HL-60 (cell line): ENCODE measurements around the gene IGFBP4.

Experiments
- DNase-seq, 2 experiments: peaks; one replicate each; pipeline ENCODE4 v3.0.0-alpha.2; 2010 to 2020; ENCODE audit warnings: low read depth in 1 of 2, low spot score in 1 of 2
- H3K27ac ChIP-seq: fragments of 250-450 bp; sonication (Bioruptor Pico); replicated peaks from 2 replicates; pipeline ENCODE4 v1.5.1; 2020; ENCODE audit warnings: mild to moderate bottlenecking, moderate library complexity
- H3K27me3 ChIP-seq: fragments of 250-450 bp; sonication (Bioruptor Pico); 2 replicates; pipeline ENCODE4 v1.5.1; 2021; ENCODE audit warnings: mild to moderate bottlenecking, moderate library complexity; ENCODE audit not compliant: insufficient read depth, poor library complexity, severe bottlenecking
- H3K4me3 ChIP-seq: replicated peaks from 2 replicates; pipeline ENCODE4 v1.5.1; 2011; ENCODE audit warnings: mild to moderate bottlenecking, control low read depth, low read length; ENCODE audit not compliant: insufficient read depth
- CTCF ChIP-seq: IDR thresholded peaks from one replicate; pipeline ENCODE4 v1.5.1; 2011; ENCODE audit warnings: low read length, control low read depth, inconsistent platforms; ENCODE audit not compliant: insufficient read depth
- GABPA ChIP-seq: IDR thresholded peaks from 2 replicates; pipeline ENCODE4 v1.6.1; 2012; ENCODE audit warnings: low read depth
- POLR2AphosphoS5 ChIP-seq: IDR thresholded peaks from 2 replicates; pipeline ENCODE4 v1.6.1; 2012; ENCODE audit warnings: low read depth
- REST ChIP-seq: IDR thresholded peaks from 2 replicates; pipeline ENCODE4 v1.6.1; 2012; ENCODE audit warnings: low read depth; ENCODE audit not compliant: insufficient replicate concordance
- SPI1 ChIP-seq: IDR thresholded peaks from 2 replicates; pipeline ENCODE4 v1.6.1; 2012; ENCODE audit warnings: low read depth, mild to moderate bottlenecking, borderline replicate concordance

The IGFBP4 gene

GRCh38 chr17:40490982-40491381 is 47.7 kb downstream of the IGFBP4 start:
- no peak for TF ChIP-seq GABPA
- TF ChIP-seq REST: no peak
- no peak for TF ChIP-seq POLR2AphosphoS5
- TF ChIP-seq SPI1: no peak
- TF ChIP-seq CTCF: no peak
- H3K27ac ChIP-seq: no peak overlapping the region
- no peak overlapping the region for H3K4me3 ChIP-seq
- DNase-seq: no peak
- peaks cover 24% of the 10 kb centered on the region for H3K27me3 ChIP-seq

GRCh38 chr17:40491486-40491885 is 48.2 kb downstream of the IGFBP4 start:
- peaks cover 24% of the 10 kb centered on the region for H3K27me3 ChIP-seq
- no peak overlapping the region for H3K27ac ChIP-seq
- DNase-seq: no peak
- no peak overlapping the region for H3K4me3 ChIP-seq
- no peak for TF ChIP-seq GABPA
- TF ChIP-seq REST: no peak
- no peak for TF ChIP-seq CTCF
- TF ChIP-seq SPI1: no peak
- no peak for TF ChIP-seq POLR2AphosphoS5

GRCh38 chr17:40493697-40494096 is 50.4 kb downstream of the IGFBP4 start:
- TF ChIP-seq GABPA (no peak), SPI1 (no peak), REST (no peak), CTCF (no peak), POLR2AphosphoS5 (no peak)
- Histone ChIP-seq H3K27me3 (peaks cover 21% of the 10 kb centered on the region), H3K4me3 (no peak overlapping the region), H3K27ac (no peak overlapping the region)
- no peak for DNase-seq
